ENCODE data around the gene TMEM181.

DNA sequence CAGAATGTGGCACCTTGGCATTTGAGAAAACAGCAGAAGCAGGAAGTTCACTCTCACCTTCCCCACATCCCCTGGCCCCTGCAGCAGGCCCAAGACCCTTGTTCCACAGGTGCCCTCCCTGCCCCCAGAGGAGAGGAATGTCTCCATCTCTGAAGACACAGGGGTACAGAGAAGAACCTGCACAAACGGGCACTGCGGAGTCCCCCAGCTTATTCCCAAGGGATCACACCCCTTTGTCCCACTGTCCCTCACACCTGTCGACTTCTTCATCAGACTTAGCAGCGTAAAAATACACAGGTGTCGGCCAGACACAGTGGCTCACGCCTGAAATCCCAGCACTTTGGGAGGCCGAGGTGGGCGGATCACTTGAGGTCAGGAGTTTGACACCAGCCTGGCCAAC is 42.9 kb upstream of the TMEM181 start:
- TF ChIP-seq POLR2A (IDR thresholded peaks at IDR 0.05) (no peak), POLR2AphosphoS5 (IDR thresholded peaks at IDR 0.05; ENCODE audit: insufficient read depth in 1 of 2, low read depth in 1 of 2) (no peak)
- TF ChIP-seq, protein P1, sequence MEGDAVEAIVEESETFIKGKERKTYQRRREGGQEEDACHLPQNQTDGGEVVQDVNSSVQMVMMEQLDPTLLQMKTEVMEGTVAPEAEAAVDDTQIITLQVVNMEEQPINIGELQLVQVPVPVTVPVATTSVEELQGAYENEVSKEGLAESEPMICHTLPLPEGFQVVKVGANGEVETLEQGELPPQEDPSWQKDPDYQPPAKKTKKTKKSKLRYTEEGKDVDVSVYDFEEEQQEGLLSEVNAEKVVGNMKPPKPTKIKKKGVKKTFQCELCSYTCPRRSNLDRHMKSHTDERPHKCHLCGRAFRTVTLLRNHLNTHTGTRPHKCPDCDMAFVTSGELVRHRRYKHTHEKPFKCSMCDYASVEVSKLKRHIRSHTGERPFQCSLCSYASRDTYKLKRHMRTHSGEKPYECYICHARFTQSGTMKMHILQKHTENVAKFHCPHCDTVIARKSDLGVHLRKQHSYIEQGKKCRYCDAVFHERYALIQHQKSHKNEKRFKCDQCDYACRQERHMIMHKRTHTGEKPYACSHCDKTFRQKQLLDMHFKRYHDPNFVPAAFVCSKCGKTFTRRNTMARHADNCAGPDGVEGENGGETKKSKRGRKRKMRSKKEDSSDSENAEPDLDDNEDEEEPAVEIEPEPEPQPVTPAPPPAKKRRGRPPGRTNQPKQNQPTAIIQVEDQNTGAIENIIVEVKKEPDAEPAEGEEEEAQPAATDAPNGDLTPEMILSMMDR (IDR thresholded peaks at IDR 0.05): no peak

Data from vagina (tissue), 2 donors.